ENCODE results near the gene CMKLR1. TPM values are rescaled to one million over a fixed set of nuclear protein-coding genes. Genes with fewer than 3 reads are reported as not detected.
A peak's percentile ranks its signal among the peaks of the same experiment; 100 is the strongest.

CMKLR1 gene
- total and polyA plus RNA-seq, 9 of the 15 experiments (the other 6 are each of a cell fraction or from before 2014, with no cell fraction given) = 0.11 to 1.4 (median 0.20) TPM

GRCh38 chr12:108335349-108336119, 3.6 kb downstream of the CMKLR1 start (continued):
- no peak for TF ChIP-seq NR4A1 (CRISPR knock-in tag; IDR thresholded peaks at IDR 0.05)
- TF ChIP-seq NR4A1 (tag; IDR thresholded peaks at IDR 0.05) = no peak
- TF ChIP-seq POLR2B (IDR thresholded peaks at IDR 0.05; ENCODE audit: low read depth, partially characterized antibody) = no peak
- no peak for TF ChIP-seq CBFB (CRISPR knock-in tag; IDR thresholded peaks at IDR 0.05)
- no peak for TF ChIP-seq C11orf30 (IDR thresholded peaks at IDR 0.05; ENCODE audit: low read depth)
- TF ChIP-seq ZNF586 (CRISPR knock-in tag; conservative IDR thresholded peaks at IDR 0.05) = no peak
- no peak for TF ChIP-seq MAFG (tag; conservative IDR thresholded peaks at IDR 0.05)
- 0 out of 2 replicates have a peak, but pooled peaks have one; percentile 28 for TF ChIP-seq CBFA2T3 (IDR thresholded peaks at IDR 0.05)
- TF ChIP-seq GTF2F1 (IDR thresholded peaks at IDR 0.05; ENCODE audit: low read depth, low read length) = no peak
- no peak for TF ChIP-seq JUN (IDR thresholded peaks at IDR 0.05; ENCODE audit: borderline replicate concordance, low read depth, low read length)
- no peak for TF ChIP-seq JUN (CRISPR knock-in tag; IDR thresholded peaks at IDR 0.05; ENCODE audit: borderline replicate concordance)

Data from K562 (cell line).